ENCODE measurements around the gene MAGED2.
"Not testable (repeated sequence)": the region's sequence is repeated elsewhere in the genome, so short reads cannot be mapped to it uniquely, and the experiment has no call there.

MAGED2 gene, protein sequence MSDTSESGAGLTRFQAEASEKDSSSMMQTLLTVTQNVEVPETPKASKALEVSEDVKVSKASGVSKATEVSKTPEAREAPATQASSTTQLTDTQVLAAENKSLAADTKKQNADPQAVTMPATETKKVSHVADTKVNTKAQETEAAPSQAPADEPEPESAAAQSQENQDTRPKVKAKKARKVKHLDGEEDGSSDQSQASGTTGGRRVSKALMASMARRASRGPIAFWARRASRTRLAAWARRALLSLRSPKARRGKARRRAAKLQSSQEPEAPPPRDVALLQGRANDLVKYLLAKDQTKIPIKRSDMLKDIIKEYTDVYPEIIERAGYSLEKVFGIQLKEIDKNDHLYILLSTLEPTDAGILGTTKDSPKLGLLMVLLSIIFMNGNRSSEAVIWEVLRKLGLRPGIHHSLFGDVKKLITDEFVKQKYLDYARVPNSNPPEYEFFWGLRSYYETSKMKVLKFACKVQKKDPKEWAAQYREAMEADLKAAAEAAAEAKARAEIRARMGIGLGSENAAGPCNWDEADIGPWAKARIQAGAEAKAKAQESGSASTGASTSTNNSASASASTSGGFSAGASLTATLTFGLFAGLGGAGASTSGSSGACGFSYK

DNA sequence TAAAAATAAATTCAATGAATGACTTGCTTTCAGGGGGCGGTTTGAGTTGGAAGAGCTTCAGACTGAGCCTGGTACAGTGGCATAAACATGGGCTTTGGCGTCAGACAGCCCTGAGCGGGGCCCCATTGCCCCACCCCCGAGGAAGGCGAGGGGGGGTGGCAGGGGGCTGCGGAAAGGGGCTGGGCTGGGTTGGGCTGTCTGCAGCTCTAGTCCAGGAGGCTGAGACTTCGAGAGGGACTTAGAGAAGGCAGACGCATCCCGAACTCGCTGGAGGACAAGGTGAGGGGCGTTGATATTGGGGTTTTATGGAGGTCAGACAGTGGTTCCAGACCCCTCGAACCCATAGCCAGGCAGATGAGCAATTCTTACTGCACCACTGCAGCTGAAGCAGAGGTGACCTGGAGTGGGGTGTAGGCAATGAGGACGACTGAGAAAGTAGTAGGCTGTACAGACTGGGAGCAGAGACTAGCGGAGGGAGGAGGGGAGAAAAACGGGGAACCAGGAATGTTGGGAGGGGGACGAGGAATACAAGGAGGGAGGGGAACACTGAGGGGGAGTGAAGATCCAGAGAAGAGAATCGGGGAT, at the start of gene MAGED2:
MAGED2 (plus strand) TSS at position 222 of the 585 bp plus-strand sequence. CDS start 1,587 bp downstream, outside the sequence.
- in situ Hi-C loops (cut with HindIII; ENCODE audit: low sequenced_read_pairs): no loop called here
- peak; percentile 47 for DNase-seq (ENCODE audit: low read depth, low spot score)
- no peak for TF ChIP-seq CTCF (IDR thresholded peaks at IDR 0.05; ENCODE audit: low read depth, low read length)
- H3K4me3 ChIP-seq (ENCODE audit: low read depth, low read length): peak within 1 kb of the TSS; percentile 81

- TF ChIP-seq CTCF (IDR thresholded peaks at IDR 0.05; ENCODE audit: low read depth, low read length): no peak
- in situ Hi-C loops (cut with HindIII; ENCODE audit: low sequenced_read_pairs): no loop called here
- no peak for DNase-seq (ENCODE audit: low read depth, low spot score)
- no peak overlapping the region for H3K4me3 ChIP-seq (ENCODE audit: low read depth, low read length)
These were observed 49.2 kb upstream of the MAGED2 start for GRCh38 chrX:54758114-54759055.

GRCh38 chrX:54774391-54775094, 33.0 kb upstream of the MAGED2 start:
- DNase-seq (ENCODE audit: low read depth, low spot score): peak; percentile 59

DNA sequence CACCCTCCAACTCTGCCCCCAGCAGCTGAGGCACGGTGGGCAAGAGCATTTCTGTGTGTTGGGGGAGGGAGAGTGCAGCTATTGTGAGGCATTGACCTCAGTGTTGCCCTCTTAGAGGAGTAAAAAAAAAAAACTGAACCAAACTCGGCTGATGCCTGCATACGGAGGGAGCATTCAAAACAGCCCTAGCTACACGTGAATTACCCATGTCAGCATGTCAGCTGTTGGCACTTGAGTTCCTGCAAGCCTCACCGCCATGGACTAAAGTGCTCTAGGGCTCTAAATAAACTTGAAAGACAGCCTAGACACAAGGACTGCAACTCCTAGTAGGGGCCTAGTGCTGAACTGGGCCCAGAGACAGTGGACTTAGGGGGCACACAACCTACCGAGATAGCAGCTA, 31.5 kb upstream of the MAGED2 start:
- in situ Hi-C loops (cut with HindIII; ENCODE audit: low sequenced_read_pairs): no loop called here
- no peak for DNase-seq (ENCODE audit: low read depth, low spot score)
- no peak for TF ChIP-seq CTCF (IDR thresholded peaks at IDR 0.05; ENCODE audit: low read depth, low read length)
- H3K4me3 ChIP-seq (ENCODE audit: low read depth, low read length): no peak overlapping the region

More at GRCh38 chrX:54774391-54775094, 33.0 kb upstream of the MAGED2 start:
- H3K4me3 ChIP-seq (ENCODE audit: low read depth, low read length); in situ Hi-C loops (cut with HindIII; ENCODE audit: low sequenced_read_pairs): not testable (repeated sequence)

- no peak for DNase-seq (ENCODE audit: low read depth, low spot score)
- in situ Hi-C loops (cut with HindIII; ENCODE audit: low sequenced_read_pairs): no loop called here
- H3K4me3 ChIP-seq (ENCODE audit: low read depth, low read length): no peak overlapping the region
- no peak for TF ChIP-seq CTCF (IDR thresholded peaks at IDR 0.05; ENCODE audit: low read depth, low read length)
These were observed 30.4 kb upstream of the MAGED2 start for GRCh38 chrX:54776987-54777672.

GRCh38 chrX:54785901-54786300, 21.6 kb upstream of the MAGED2 start:
- H3K4me3 ChIP-seq (ENCODE audit: low read depth, low read length): no peak overlapping the region
- in situ Hi-C loops (cut with HindIII; ENCODE audit: low sequenced_read_pairs): no loop called here
- no peak for TF ChIP-seq CTCF (IDR thresholded peaks at IDR 0.05; ENCODE audit: low read depth, low read length)
- DNase-seq (ENCODE audit: low read depth, low spot score): no peak

Data from astrocyte of the spinal cord (primary cell).